HepG2 (cell line): ENCODE data around the gene KAZN. TPM values are rescaled to one million over a fixed set of nuclear protein-coding genes. Genes with fewer than 3 reads are reported as not detected.

Experiments
- ARNT2 ChIP-seq: sonication (generic); formaldehyde crosslinking; IDR thresholded peaks from 2 replicates; pipeline ENCODE4 v1.8.0; 2022; ENCODE audit warnings: mild to moderate bottlenecking, low read depth, missing genetic modification reagents, moderate library complexity
- ATF7 ChIP-seq, 2 experiments: fragments of 450-650 bp in 1 of 2; sonication (generic) in 1 of 2; formaldehyde crosslinking in 1 of 2; IDR thresholded peaks; 2 replicates each; pipeline versions ENCODE4 v1.4.0 to v1.6.1; 2016 to 2020; ENCODE audit warnings: antibody characterized with exemption in 1 of 2, mild to moderate bottlenecking in 1 of 2, missing genetic modification reagents in 1 of 2
- GATA4 ChIP-seq: sonication (generic); IDR thresholded peaks from 2 replicates; pipeline ENCODE4 v1.6.1; 2016; ENCODE audit warnings: antibody characterized with exemption, low read depth, borderline replicate concordance
- JUND ChIP-seq: sonication (generic); formaldehyde crosslinking; IDR thresholded peaks from 2 replicates; pipeline ENCODE4 v1.8.0; 2022; ENCODE audit warnings: mild to moderate bottlenecking, missing genetic modification reagents
- KDM1A ChIP-seq: IDR thresholded peaks from 2 replicates; pipeline ENCODE4 v1.6.1; 2016; ENCODE audit warnings: missing compliant biosample characterization
- MLLT10 ChIP-seq: sonication (generic); formaldehyde crosslinking; IDR thresholded peaks from 2 replicates; pipeline ENCODE4 v1.4.0; 2020; ENCODE audit warnings: missing genetic modification reagents
- MXD4 ChIP-seq: IDR thresholded peaks from 2 replicates; pipeline ENCODE4 v1.6.1; 2016; ENCODE audit warnings: mild to moderate bottlenecking, missing biosample characterization, missing genetic modification reagents
- RARA ChIP-seq: IDR thresholded peaks from 2 replicates; pipeline ENCODE4 v1.6.1; 2016; ENCODE audit warnings: missing genetic modification reagents, missing compliant biosample characterization
- REXO4 ChIP-seq: sonication (generic); formaldehyde crosslinking; IDR thresholded peaks from 2 replicates; pipeline ENCODE4 v1.8.0; 2022; ENCODE audit warnings: missing genetic modification reagents, mild to moderate bottlenecking, borderline replicate concordance
- SSRP1 ChIP-seq: IDR thresholded peaks from 2 replicates; pipeline ENCODE4 v1.6.1; 2016; ENCODE audit warnings: control low read depth
- TAF1 ChIP-seq: sonication (generic); formaldehyde crosslinking; IDR thresholded peaks from 2 replicates; pipeline ENCODE4 v1.4.0; 2020; ENCODE audit warnings: missing genetic modification reagents
- ZKSCAN5 ChIP-seq: sonication (generic); formaldehyde crosslinking; IDR thresholded peaks from 2 replicates; pipeline ENCODE4 v1.5.1; 2020; ENCODE audit warnings: mild to moderate bottlenecking, missing genetic modification reagents
- ZNF329 ChIP-seq: sonication (generic); formaldehyde crosslinking; IDR thresholded peaks from 2 replicates; pipeline ENCODE4 v1.9.0; 2021; ENCODE audit warnings: low read depth, mild to moderate bottlenecking, missing genetic modification reagents
- ZNF572 ChIP-seq: sonication (generic); formaldehyde crosslinking; IDR thresholded peaks from 2 replicates; pipeline ENCODE4 v1.5.1; 2020; ENCODE audit warnings: mild to moderate bottlenecking, missing genetic modification reagents
- ZNF709 ChIP-seq: sonication (generic); formaldehyde crosslinking; IDR thresholded peaks from 2 replicates; pipeline ENCODE4 v1.5.0; 2020; ENCODE audit warnings: mild to moderate bottlenecking, missing genetic modification reagents
- ZNF724P ChIP-seq: sonication (generic); formaldehyde crosslinking; IDR thresholded peaks from 2 replicates; pipeline ENCODE4 v1.8.0; 2022; ENCODE audit warnings: missing genetic modification reagents, borderline replicate concordance
- ZSCAN12 ChIP-seq: sonication (generic); formaldehyde crosslinking; IDR thresholded peaks from 2 replicates; pipeline ENCODE4 v1.9.0; 2021; ENCODE audit warnings: mild to moderate bottlenecking, missing genetic modification reagents
- polyA plus RNA-seq, 8 experiments: library from polyadenylated mRNA; depleted of rRNA in 3 of 8; stranded (reverse) in 7 of 8; unstranded in 1 of 8; fragments of >200 nt; fragmentation: Illumina TruSeq in 4 of 8; extraction: Trizol in 4 of 8; gene quantifications; 2 replicates each; pipeline versions ENCODE4 v1.2.1 to v1.2.3, GENCODE V29; 2011 to 2016; ENCODE audit warnings: low read depth in 4 of 8, missing spikeins in 1 of 8, mixed read lengths in 1 of 8; ENCODE audit not compliant: insufficient read depth in 1 of 8
- total RNA-seq, 5 experiments: library from RNA; depleted of rRNA; stranded (reverse); fragments of >200 nt; fragmentation: Illumina TruSeq; extraction: Trizol; gene quantifications; 2 replicates each; pipeline ENCODE4 v1.2.3, GENCODE V29; 2016; ENCODE audit warnings: low read depth in 1 of 5
- TF ChIP-seq, protein P1 (sequence below): sonication (generic); formaldehyde crosslinking; IDR thresholded peaks from 2 replicates; pipeline ENCODE4 v1.5.1; 2020; ENCODE audit warnings: mild to moderate bottlenecking, missing genetic modification reagents
- TF ChIP-seq, protein P2 (sequence below): sonication (generic); formaldehyde crosslinking; IDR thresholded peaks from 2 replicates; pipeline ENCODE4 v1.5.1; 2020; ENCODE audit warnings: mild to moderate bottlenecking, moderate library complexity, missing genetic modification reagents
- TF ChIP-seq, protein P3 (sequence below): sonication (generic); formaldehyde crosslinking; IDR thresholded peaks from 2 replicates; pipeline ENCODE4 v1.5.0; 2020; ENCODE audit warnings: mild to moderate bottlenecking, missing genetic modification reagents, borderline replicate concordance
- TF ChIP-seq, protein P4 (sequence below): sonication (generic); formaldehyde crosslinking; IDR thresholded peaks from 2 replicates; pipeline ENCODE4 v1.4.0; 2020; ENCODE audit warnings: mild to moderate bottlenecking, missing genetic modification reagents, borderline replicate concordance

The KAZN gene
- total and polyA plus RNA-seq, 2 of the 13 experiments (the other 11 are each of a cell fraction or from before 2014, with no cell fraction given): 10.4 to 13.5 TPM

DNA sequence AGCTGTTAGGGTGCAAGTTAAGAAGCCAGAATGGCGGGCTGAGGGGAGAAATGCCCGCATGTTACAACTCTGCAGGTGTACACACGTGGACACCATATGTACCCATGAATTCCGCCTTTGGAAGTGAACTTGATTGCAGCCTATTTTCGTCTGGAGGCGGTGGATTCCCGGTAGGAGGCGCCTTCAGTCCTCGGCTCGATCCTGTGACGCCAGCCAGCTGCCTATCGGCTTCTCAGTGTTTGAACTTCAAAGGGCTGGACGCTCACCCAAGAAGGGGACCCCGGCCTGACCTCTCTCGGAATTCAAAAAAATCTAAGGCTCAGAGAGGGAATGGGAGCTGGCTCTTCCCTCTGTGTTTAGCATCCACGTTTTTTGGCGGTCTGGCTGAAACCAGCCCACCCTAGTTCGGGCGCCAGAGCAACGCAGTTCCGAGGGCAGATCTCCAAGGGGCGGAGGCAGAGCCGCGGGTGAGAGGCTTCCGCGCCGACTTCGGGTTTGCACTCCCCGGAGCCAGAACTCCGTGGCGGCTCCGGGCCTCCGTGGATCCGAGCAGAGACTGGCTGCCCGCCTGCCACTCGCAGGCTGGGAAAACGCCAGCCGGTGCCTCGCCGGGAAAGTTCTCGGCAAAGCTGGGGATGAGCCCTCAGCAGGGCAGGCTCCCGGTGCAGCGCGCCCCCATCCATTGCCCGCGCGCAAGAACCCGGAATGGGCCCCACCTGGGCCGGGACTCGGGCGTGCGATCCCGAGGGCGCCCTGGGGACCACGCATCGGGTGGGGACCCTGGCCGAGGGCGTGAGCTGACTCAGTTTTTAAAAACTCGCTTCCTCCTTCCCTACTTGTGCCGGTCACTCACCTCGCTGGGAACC, 554.1 kb downstream of the KAZN start (continued):
- TF ChIP-seq, protein P1, sequence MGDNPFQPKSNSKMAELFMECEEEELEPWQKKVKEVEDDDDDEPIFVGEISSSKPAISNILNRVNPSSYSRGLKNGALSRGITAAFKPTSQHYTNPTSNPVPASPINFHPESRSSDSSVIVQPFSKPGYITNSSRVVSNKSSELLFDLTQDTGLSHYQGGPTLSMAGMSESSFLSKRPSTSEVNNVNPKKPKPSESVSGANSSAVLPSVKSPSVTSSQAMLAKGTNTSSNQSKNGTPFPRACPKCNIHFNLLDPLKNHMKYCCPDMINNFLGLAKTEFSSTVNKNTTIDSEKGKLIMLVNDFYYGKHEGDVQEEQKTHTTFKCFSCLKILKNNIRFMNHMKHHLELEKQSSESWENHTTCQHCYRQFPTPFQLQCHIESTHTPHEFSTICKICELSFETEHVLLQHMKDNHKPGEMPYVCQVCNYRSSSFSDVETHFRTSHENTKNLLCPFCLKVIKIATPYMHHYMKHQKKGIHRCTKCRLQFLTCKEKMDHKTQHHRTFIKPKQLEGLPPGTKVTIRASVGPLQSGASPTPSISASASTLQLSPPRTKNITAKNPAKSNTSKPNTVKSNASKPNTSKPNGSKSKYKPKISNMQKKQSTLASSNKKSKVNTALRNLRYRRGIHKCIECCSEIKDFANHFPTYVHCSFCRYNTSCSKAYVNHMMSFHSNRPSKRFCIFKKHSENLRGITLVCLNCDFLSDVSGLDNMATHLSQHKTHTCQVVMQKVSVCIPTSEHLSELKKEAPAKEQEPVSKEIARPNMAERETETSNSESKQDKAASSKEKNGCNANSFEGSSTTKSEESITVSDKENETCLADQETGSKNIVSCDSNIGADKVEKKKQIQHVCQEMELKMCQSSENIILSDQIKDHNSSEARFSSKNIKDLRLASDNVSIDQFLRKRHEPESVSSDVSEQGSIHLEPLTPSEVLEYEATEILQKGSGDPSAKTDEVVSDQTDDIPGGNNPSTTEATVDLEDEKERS (CRISPR knock-in tag): no peak
- TF ChIP-seq GATA4 (no peak), RARA (peak; percentile 92), ZKSCAN5 (CRISPR knock-in tag) (no peak), TAF1 (CRISPR knock-in tag) (no peak), MXD4 (CRISPR knock-in tag) (peak; percentile 48; the same call in 1 of the 2 replicates), JUND (CRISPR knock-in tag) (no peak), KDM1A (CRISPR knock-in tag) (no peak), ZNF572 (no peak), SSRP1 (no peak), ATF7 (IDR thresholded peaks at IDR 0.05) (no peak), ATF7 (CRISPR knock-in tag; IDR thresholded peaks at IDR 0.05) (peak; percentile 42; the same call in 1 of the 2 replicates), ZNF724P (no peak), REXO4 (CRISPR knock-in tag) (no peak), MLLT10 (CRISPR knock-in tag) (no peak), ZNF329 (CRISPR knock-in tag) (no peak), ZNF709 (CRISPR knock-in tag) (no peak), ZSCAN12 (CRISPR knock-in tag) (0 out of 2 replicates have a peak, but pooled peaks have one; percentile 62), ARNT2 (CRISPR knock-in tag) (peak; percentile 40)
- TF ChIP-seq, protein P2, sequence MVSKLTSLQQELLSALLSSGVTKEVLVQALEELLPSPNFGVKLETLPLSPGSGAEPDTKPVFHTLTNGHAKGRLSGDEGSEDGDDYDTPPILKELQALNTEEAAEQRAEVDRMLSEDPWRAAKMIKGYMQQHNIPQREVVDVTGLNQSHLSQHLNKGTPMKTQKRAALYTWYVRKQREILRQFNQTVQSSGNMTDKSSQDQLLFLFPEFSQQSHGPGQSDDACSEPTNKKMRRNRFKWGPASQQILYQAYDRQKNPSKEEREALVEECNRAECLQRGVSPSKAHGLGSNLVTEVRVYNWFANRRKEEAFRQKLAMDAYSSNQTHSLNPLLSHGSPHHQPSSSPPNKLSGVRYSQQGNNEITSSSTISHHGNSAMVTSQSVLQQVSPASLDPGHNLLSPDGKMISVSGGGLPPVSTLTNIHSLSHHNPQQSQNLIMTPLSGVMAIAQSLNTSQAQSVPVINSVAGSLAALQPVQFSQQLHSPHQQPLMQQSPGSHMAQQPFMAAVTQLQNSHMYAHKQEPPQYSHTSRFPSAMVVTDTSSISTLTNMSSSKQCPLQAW: peak; percentile 40
- TF ChIP-seq, protein P3, sequence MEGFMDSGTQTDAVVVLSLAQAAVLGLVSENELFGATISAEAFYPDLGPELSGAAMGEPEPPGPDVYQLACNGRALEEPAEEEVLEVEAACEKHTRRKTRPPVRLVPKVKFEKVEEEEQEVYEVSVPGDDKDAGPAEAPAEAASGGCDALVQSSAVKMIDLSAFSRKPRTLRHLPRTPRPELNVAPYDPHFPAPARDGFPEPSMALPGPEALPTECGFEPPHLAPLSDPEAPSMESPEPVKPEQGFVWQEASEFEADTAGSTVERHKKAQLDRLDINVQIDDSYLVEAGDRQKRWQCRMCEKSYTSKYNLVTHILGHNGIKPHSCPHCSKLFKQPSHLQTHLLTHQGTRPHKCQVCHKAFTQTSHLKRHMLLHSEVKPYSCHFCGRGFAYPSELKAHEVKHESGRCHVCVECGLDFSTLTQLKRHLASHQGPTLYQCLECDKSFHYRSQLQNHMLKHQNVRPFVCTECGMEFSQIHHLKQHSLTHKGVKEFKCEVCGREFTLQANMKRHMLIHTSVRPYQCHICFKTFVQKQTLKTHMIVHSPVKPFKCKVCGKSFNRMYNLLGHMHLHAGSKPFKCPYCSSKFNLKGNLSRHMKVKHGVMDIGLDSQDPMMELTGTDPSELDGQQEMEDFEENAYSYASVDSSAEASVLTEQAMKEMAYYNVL (CRISPR knock-in tag): no peak
- TF ChIP-seq, protein P4, sequence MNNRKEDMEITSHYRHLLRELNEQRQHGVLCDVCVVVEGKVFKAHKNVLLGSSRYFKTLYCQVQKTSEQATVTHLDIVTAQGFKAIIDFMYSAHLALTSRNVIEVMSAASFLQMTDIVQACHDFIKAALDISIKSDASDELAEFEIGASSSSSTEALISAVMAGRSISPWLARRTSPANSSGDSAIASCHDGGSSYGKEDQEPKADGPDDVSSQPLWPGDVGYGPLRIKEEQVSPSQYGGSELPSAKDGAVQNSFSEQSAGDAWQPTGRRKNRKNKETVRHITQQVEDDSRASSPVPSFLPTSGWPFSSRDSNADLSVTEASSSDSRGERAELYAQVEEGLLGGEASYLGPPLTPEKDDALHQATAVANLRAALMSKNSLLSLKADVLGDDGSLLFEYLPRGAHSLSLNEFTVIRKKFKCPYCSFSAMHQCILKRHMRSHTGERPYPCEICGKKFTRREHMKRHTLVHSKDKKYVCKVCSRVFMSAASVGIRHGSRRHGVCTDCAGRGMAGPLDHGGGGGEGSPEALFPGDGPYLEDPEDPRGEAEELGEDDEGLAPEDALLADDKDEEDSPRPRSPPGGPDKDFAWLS (CRISPR knock-in tag): no peak
